Measurements from ENCODE around the gene NR4A2.

NR4A2 gene

GRCh38 chr2:156332534-156333273 lies at the start of gene NR4A2:
TSS of gene NR4A2 (minus strand) at chr2:156332721. CDS start at chr2:156330186, 2,535 bp downstream.
- DNase-seq = peak; percentile 90

- DNase-seq = no peak
Observed at GRCh38 chr2:156380117-156380645, 47.7 kb upstream of the NR4A2 start.

GRCh38 chr2:156379714-156380113 lies 47.2 kb upstream of the NR4A2 start:
- no peak for DNase-seq

GRCh38 chr2:156379071-156379470 lies 46.5 kb upstream of the NR4A2 start:
- no peak for DNase-seq

GRCh38 chr2:156366753-156367152 lies 34.2 kb upstream of the NR4A2 start:
- no peak for DNase-seq

GRCh38 chr2:156363141-156363540 lies 30.6 kb upstream of the NR4A2 start:
- DNase-seq = no peak

- DNase-seq = no peak
Observed at GRCh38 chr2:156356014-156356754, 23.7 kb upstream of the NR4A2 start.

- no peak for DNase-seq
Observed at GRCh38 chr2:156352911-156353310, 20.4 kb upstream of the NR4A2 start.

GRCh38 chr2:156350374-156351142 lies 18.0 kb upstream of the NR4A2 start:
- no peak for DNase-seq

- DNase-seq = no peak
Observed at GRCh38 chr2:156349605-156350004, 17.1 kb upstream of the NR4A2 start.

GRCh38 chr2:156349161-156349560 lies 16.6 kb upstream of the NR4A2 start:
- no peak for DNase-seq

GRCh38 chr2:156347431-156347830 lies 14.9 kb upstream of the NR4A2 start:
- no peak for DNase-seq

GRCh38 chr2:156346731-156347130 lies 14.2 kb upstream of the NR4A2 start:
- no peak for DNase-seq

- DNase-seq = no peak
Observed at GRCh38 chr2:156345582-156345981, 13.1 kb upstream of the NR4A2 start.

GRCh38 chr2:156343940-156344301 lies 11.4 kb upstream of the NR4A2 start:
- DNase-seq = no peak

- DNase-seq = no peak
Observed at GRCh38 chr2:156343096-156343939, 10.8 kb upstream of the NR4A2 start.

GRCh38 chr2:156342254-156343095 lies 10.0 kb upstream of the NR4A2 start:
- peak; percentile 85 for DNase-seq

- DNase-seq = peak; percentile 87
Observed at GRCh38 chr2:156341452-156342253, 9.1 kb upstream of the NR4A2 start.

- DNase-seq = peak; percentile 46
Observed at GRCh38 chr2:156340804-156341451, 8.4 kb upstream of the NR4A2 start.

- DNase-seq = no peak
Observed at GRCh38 chr2:156340377-156340776, 7.9 kb upstream of the NR4A2 start.

Data from CD4-positive, alpha-beta T cell treated with Interleukin-17A for 4 hours (primary cell).